ENCODE data around the gene ZFP28. TPM values are rescaled to one million over a fixed set of nuclear protein-coding genes. Genes with fewer than 3 reads are reported as not detected.

Gene ZFP28
- total and polyA plus RNA-seq, 4 donors = 2.7 to 12.9 (median 5.3) TPM

DNA sequence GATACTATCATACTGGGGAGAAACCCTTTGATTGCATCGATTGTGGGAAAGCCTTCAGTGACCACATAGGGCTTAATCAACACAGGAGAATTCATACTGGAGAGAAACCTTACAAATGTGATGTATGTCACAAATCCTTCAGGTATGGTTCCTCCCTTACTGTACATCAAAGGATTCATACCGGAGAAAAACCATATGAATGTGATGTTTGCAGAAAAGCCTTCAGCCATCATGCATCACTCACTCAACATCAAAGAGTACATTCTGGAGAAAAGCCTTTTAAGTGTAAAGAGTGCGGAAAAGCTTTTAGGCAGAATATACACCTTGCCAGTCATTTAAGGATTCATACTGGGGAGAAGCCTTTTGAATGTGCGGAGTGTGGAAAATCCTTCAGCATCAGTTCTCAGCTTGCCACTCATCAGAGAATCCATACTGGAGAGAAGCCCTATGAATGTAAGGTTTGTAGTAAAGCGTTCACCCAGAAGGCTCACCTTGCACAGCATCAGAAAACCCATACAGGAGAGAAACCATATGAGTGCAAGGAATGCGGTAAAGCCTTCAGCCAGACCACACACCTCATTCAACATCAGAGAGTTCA lies 15.6 kb downstream of the ZFP28 start:
- no peak for TF ChIP-seq CTCF (IDR thresholded peaks at IDR 0.05; ENCODE audit: control extremely low read depth, extremely low read depth)
- DNase-seq (no peak), ATAC-seq (ENCODE audit: insufficient read depth, low FRiP score) (no peak)
- H3K36me3 ChIP-seq (ENCODE audit: control insufficient read depth in 4 of 4, insufficient read depth in 4 of 4, low read length in 4 of 4) = peaks cover 21 to 59% (median 45%) of the 10 kb centered on the region in 4 donors
- H3K27me3 ChIP-seq (ENCODE audit: control insufficient read depth in 3 of 3, insufficient read depth in 3 of 3, low read length in 2 of 3) = no peaks in the 10 kb centered on the region
- no peak overlapping the region for H3K9ac ChIP-seq (ENCODE audit: insufficient read depth in 1 of 2, low read length in 2 of 2)
- no peak overlapping the region for H3K4me3 ChIP-seq
- no peak overlapping the region for H3K27ac ChIP-seq (ENCODE audit: low read depth in 1 of 2, low read length in 1 of 2)
- no peaks in the 10 kb centered on the region for H3K4me1 ChIP-seq (ENCODE audit: control insufficient read depth in 5 of 5, insufficient read depth in 5 of 5, low read length in 5 of 5)
- WGBS, 2 donors = 81 to 97% methylated on average over 6 of the region's 6 CpGs
- H3K9me3 ChIP-seq (ENCODE audit: control insufficient read depth in 4 of 4, insufficient read depth in 3 of 4, low read length in 3 of 4) = peaks cover 25 to 61% (median 35%) of the 10 kb centered on the region in 4 donors

GRCh38 chr19:56562766-56563165 lies 24.0 kb downstream of the ZFP28 start:
- 96 to 97% methylated on average over 2 of the region's 2 CpGs for WGBS, 2 donors
- DNase-seq (no peak), ATAC-seq (ENCODE audit: insufficient read depth, low FRiP score) (no peak)
- no peak overlapping the region for H3K27ac ChIP-seq (ENCODE audit: low read depth in 1 of 2, low read length in 1 of 2)
- peaks cover 0 to 12% (median 4%) of the 10 kb centered on the region in 4 donors for H3K36me3 ChIP-seq (ENCODE audit: control insufficient read depth in 4 of 4, insufficient read depth in 4 of 4, low read length in 4 of 4)
- H3K27me3 ChIP-seq (ENCODE audit: control insufficient read depth in 3 of 3, insufficient read depth in 3 of 3, low read length in 2 of 3) = no peaks in the 10 kb centered on the region
- H3K4me1 ChIP-seq (ENCODE audit: control insufficient read depth in 5 of 5, insufficient read depth in 5 of 5, low read length in 5 of 5) = peaks cover 0 to 3% (median 0%) of the 10 kb centered on the region in 5 donors
- H3K9me3 ChIP-seq (ENCODE audit: control insufficient read depth in 4 of 4, insufficient read depth in 3 of 4, low read length in 3 of 4) = peaks cover 14 to 43% (median 17%) of the 10 kb centered on the region in 4 donors
- H3K4me3 ChIP-seq = no peak overlapping the region
- no peak overlapping the region for H3K9ac ChIP-seq (ENCODE audit: insufficient read depth in 1 of 2, low read length in 2 of 2)
- TF ChIP-seq CTCF (IDR thresholded peaks at IDR 0.05; ENCODE audit: control extremely low read depth, extremely low read depth) = no peak

GRCh38 chr19:56566904-56567273 lies 28.1 kb downstream of the ZFP28 start:
- Histone ChIP-seq H3K27me3 (ENCODE audit: control insufficient read depth in 3 of 3, insufficient read depth in 3 of 3, low read length in 2 of 3) (no peaks in the 10 kb centered on the region), H3K4me3 (peak overlapping the region; percentile 77), H3K27ac (ENCODE audit: low read depth in 1 of 2, low read length in 1 of 2) (peak overlapping the region; percentile 87 to 93), H3K9ac (ENCODE audit: insufficient read depth in 1 of 2, low read length in 2 of 2) (peak overlapping the region in 1 of 2 donors; percentile 60), H3K9me3 (ENCODE audit: control insufficient read depth in 4 of 4, insufficient read depth in 3 of 4, low read length in 3 of 4) (peaks cover 20 to 52% (median 25%) of the 10 kb centered on the region in 4 donors), H3K36me3 (ENCODE audit: control insufficient read depth in 4 of 4, insufficient read depth in 4 of 4, low read length in 4 of 4) (peaks cover 9 to 44% (median 31%) of the 10 kb centered on the region in 4 donors), H3K4me1 (ENCODE audit: control insufficient read depth in 5 of 5, insufficient read depth in 5 of 5, low read length in 5 of 5) (peaks cover 0 to 8% (median 5%) of the 10 kb centered on the region in 5 donors)
- no peak for TF ChIP-seq CTCF (IDR thresholded peaks at IDR 0.05; ENCODE audit: control extremely low read depth, extremely low read depth)
- WGBS, 2 donors = 1 to 2% methylated on average over 19 to 23 of the region's 23 CpGs
- ATAC-seq (ENCODE audit: insufficient read depth, low FRiP score) = peak; percentile 42
- DNase-seq = peak in 1 of 3 donors; percentile 58

Measured in lung (tissue), 12 donors.